HepG2 (cell line): Measurements from ENCODE around the gene NME8.

Experiments
- HDAC6 ChIP-seq: fragments of 200-600 bp; sonication (generic); IDR thresholded peaks from 2 replicates; pipeline ENCODE4 v1.7.0; 2017; ENCODE audit warnings: mild to moderate bottlenecking, antibody characterized with exemption, low read length, low read depth
- RCOR2 ChIP-seq: IDR thresholded peaks from 2 replicates; pipeline ENCODE4 v1.6.1; 2016; ENCODE audit warnings: missing biosample characterization, missing genetic modification reagents
- TAF1 ChIP-seq: sonication (generic); formaldehyde crosslinking; IDR thresholded peaks from 2 replicates; pipeline ENCODE4 v1.4.0; 2020; ENCODE audit warnings: missing genetic modification reagents
- TF ChIP-seq, protein P1 (sequence below): sonication (generic); formaldehyde crosslinking; IDR thresholded peaks from 2 replicates; pipeline ENCODE4 v1.5.0; 2020; ENCODE audit warnings: mild to moderate bottlenecking, missing genetic modification reagents, moderate library complexity
- TF ChIP-seq, protein P2 (sequence below): sonication (generic); formaldehyde crosslinking; IDR thresholded peaks from 2 replicates; pipeline ENCODE4 v1.4.0; 2020; ENCODE audit warnings: mild to moderate bottlenecking, missing genetic modification reagents

DNA sequence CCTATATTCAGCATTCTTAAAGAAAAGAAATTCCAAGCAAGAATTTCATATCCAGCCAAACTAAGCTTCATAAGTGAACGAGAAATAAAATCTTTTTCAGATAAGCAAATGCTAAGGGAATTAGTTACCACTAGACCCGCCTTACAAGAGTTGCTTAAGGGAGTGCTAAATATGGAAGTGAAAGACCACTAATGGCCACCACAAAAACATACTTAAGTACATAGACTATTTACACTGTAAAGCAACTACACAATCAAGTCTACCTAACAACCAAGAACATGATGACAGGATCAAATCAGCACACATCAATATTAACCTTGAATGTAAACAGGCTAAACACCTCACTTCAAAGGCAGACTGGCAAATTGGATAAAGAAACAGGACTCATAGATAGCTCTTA, 42.2 kb upstream of the NME8 start:
- no peak for TF ChIP-seq HDAC6
- TF ChIP-seq TAF1: no peak
- TF ChIP-seq, protein P1, sequence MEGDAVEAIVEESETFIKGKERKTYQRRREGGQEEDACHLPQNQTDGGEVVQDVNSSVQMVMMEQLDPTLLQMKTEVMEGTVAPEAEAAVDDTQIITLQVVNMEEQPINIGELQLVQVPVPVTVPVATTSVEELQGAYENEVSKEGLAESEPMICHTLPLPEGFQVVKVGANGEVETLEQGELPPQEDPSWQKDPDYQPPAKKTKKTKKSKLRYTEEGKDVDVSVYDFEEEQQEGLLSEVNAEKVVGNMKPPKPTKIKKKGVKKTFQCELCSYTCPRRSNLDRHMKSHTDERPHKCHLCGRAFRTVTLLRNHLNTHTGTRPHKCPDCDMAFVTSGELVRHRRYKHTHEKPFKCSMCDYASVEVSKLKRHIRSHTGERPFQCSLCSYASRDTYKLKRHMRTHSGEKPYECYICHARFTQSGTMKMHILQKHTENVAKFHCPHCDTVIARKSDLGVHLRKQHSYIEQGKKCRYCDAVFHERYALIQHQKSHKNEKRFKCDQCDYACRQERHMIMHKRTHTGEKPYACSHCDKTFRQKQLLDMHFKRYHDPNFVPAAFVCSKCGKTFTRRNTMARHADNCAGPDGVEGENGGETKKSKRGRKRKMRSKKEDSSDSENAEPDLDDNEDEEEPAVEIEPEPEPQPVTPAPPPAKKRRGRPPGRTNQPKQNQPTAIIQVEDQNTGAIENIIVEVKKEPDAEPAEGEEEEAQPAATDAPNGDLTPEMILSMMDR: no peak
- TF ChIP-seq, protein P2, sequence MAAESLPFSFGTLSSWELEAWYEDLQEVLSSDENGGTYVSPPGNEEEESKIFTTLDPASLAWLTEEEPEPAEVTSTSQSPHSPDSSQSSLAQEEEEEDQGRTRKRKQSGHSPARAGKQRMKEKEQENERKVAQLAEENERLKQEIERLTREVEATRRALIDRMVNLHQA (CRISPR knock-in tag): no peak
- TF ChIP-seq RCOR2 (CRISPR knock-in tag): no peak
